Aorta (tissue), 5 donors: ENCODE results near the gene RGS6. TPM values are rescaled to one million over a fixed set of nuclear protein-coding genes. Genes with fewer than 3 reads are reported as not detected.

Source experiments
- ATAC-seq: fragments of 200-7000 bp; cut with Tn5 transposase; one replicate; pipeline ENCODE4 v1.9.1; 2022; ENCODE audit warnings: moderate library complexity; ENCODE audit not compliant: low FRiP score
- DNase-seq, 2 donors: peaks; one replicate each; pipeline ENCODE4 v3.0.0-alpha.2; 2020
- H3K27ac ChIP-seq, 2 donors: one replicate each; pipeline ENCODE4 v1.5.1; 2013; ENCODE audit warnings: low read length in 2 of 2, mild to moderate bottlenecking in 2 of 2, moderate library complexity in 2 of 2, control low read depth in 1 of 2, inconsistent platforms in 1 of 2, low read depth in 1 of 2
- H3K27me3 ChIP-seq, 2 donors: one replicate each; pipeline ENCODE4 v1.6.1; 2013; ENCODE audit warnings: control low read depth in 1 of 2, low read length in 1 of 2, mild to moderate bottlenecking in 1 of 2, moderate library complexity in 1 of 2; ENCODE audit not compliant: insufficient read depth in 2 of 2, control insufficient read depth in 1 of 2
- H3K36me3 ChIP-seq, 2 donors: one replicate each; pipeline ENCODE4 v1.6.1; 2013; ENCODE audit warnings: control low read depth in 1 of 2, low read length in 1 of 2, mild to moderate bottlenecking in 1 of 2; ENCODE audit not compliant: insufficient read depth in 2 of 2, control insufficient read depth in 1 of 2
- H3K4me1 ChIP-seq, 2 donors: one replicate each; pipeline ENCODE4 v1.6.1; 2013; ENCODE audit warnings: low read length in 2 of 2, control low read depth in 1 of 2, mild to moderate bottlenecking in 1 of 2, moderate library complexity in 1 of 2; ENCODE audit not compliant: insufficient read depth in 2 of 2, control insufficient read depth in 1 of 2
- H3K4me3 ChIP-seq, 2 donors: one replicate each; pipeline ENCODE4 v1.5.1; 2013; ENCODE audit warnings: low read length in 2 of 2, control low read depth in 1 of 2, mild to moderate bottlenecking in 1 of 2
- H3K9me3 ChIP-seq: one replicate; pipeline ENCODE4 v1.6.1; 2013; ENCODE audit warnings: mild to moderate bottlenecking, low read length; ENCODE audit not compliant: control insufficient read depth
- WGBS, 2 donors: extraction: QIAGEN DNeasy Blood & Tissue Kit; methylation state at CpG; one replicate each; pipeline ENCODE4 v1.1.7; 2013; 5-methylcytosine and 5-hydroxymethylcytosine counted together
- intact Hi-C, 2 donors: fragments of 100-400 bp; cut with DNase I; formaldehyde crosslinking; loops; one replicate each; pipeline versions ENCODE4 v1.14.2 to v1.15.0; 2022
- polyA plus RNA-seq, 2 donors: library from polyadenylated mRNA; stranded (reverse); fragments of 200-250 nt; gene quantifications; one replicate each; pipeline ENCODE4 v1.2.3, GENCODE V29; 2013
- total RNA-seq, 2 donors: library from RNA; stranded (reverse); fragmentation: NEBNext Ultra II Directional; extraction: Animal tissue kit (Norgen Biotek cat#: 25700); gene quantifications; one replicate each; pipeline ENCODE4 v1.2.1, GENCODE V29; 2021
- donor health status: healthy with polysubstance abuse.
- donor health status: Bipolar disorder and iron deficiency.
- donor health status: DM: no; HTN: no; CAD: no.
- donor health status: DM: no; HTN: no; CAD: no.
- donor health status: DM: yes; HTN: yes; CAD: no.

Gene RGS6
- total and polyA plus RNA-seq, 4 donors = 0.05 to 2.0 (median 1.8) TPM; not detected in 1

- Histone ChIP-seq H3K4me1 (no peaks in the 10 kb centered on the region), H3K27me3 (no peaks in the 10 kb centered on the region), H3K9me3 (no peaks in the 10 kb centered on the region), H3K27ac (no peak overlapping the region), H3K36me3 (no peaks in the 10 kb centered on the region), H3K4me3 (no peak overlapping the region)
- DNase-seq (no peak), ATAC-seq (no peak)
- intact Hi-C loops = no loop called here
- WGBS, 2 donors = 72 to 84% methylated on average over 5 of the region's 5 CpGs
These were observed 656.3 kb downstream of the RGS6 start for GRCh38 chr14:72588521-72588920.

GRCh38 chr14:72589652-72590051 lies 657.4 kb downstream of the RGS6 start:
- H3K4me1 ChIP-seq = no peaks in the 10 kb centered on the region
- H3K9me3 ChIP-seq = no peaks in the 10 kb centered on the region
- H3K27me3 ChIP-seq = no peaks in the 10 kb centered on the region
- DNase-seq (no peak), ATAC-seq (no peak)
- intact Hi-C loops = no loop called here
- no peaks in the 10 kb centered on the region for H3K36me3 ChIP-seq
- H3K27ac ChIP-seq = no peak overlapping the region
- no peak overlapping the region for H3K4me3 ChIP-seq

- Histone ChIP-seq H3K4me3 (no peak overlapping the region), H3K36me3 (no peaks in the 10 kb centered on the region), H3K27ac (no peak overlapping the region), H3K4me1 (no peaks in the 10 kb centered on the region), H3K9me3 (no peaks in the 10 kb centered on the region), H3K27me3 (no peaks in the 10 kb centered on the region)
- WGBS, 2 donors = 69 to 72% methylated on average over 7 of the region's 7 CpGs
- no peak for ATAC-seq
- intact Hi-C loops = no loop called here
- DNase-seq = no peak
These were observed 658.3 kb downstream of the RGS6 start for GRCh38 chr14:72590577-72590976.

- 72 to 76% methylated on average over 4 of the region's 4 CpGs for WGBS, 2 donors
- DNase-seq = no peak
- H3K4me1 ChIP-seq = no peaks in the 10 kb centered on the region
- H3K27ac ChIP-seq = no peak overlapping the region
- intact Hi-C loops = no loop called here
- no peak for ATAC-seq
- H3K4me3 ChIP-seq = no peak overlapping the region
- no peaks in the 10 kb centered on the region for H3K9me3 ChIP-seq
- no peaks in the 10 kb centered on the region for H3K27me3 ChIP-seq
- no peaks in the 10 kb centered on the region for H3K36me3 ChIP-seq
These were observed 659.2 kb downstream of the RGS6 start for GRCh38 chr14:72591391-72591790.

- no peaks in the 10 kb centered on the region for H3K4me1 ChIP-seq
- H3K4me3 ChIP-seq = no peak overlapping the region
- H3K36me3 ChIP-seq = no peaks in the 10 kb centered on the region
- intact Hi-C loops = no loop called here
- H3K9me3 ChIP-seq = no peaks in the 10 kb centered on the region
- WGBS, 2 donors = 88 to 90% methylated on average over 14 of the region's 14 CpGs
- H3K27me3 ChIP-seq = no peaks in the 10 kb centered on the region
- ATAC-seq = no peak
- H3K27ac ChIP-seq = no peak overlapping the region
- DNase-seq = no peak
These were observed 662.1 kb downstream of the RGS6 start for GRCh38 chr14:72594099-72594901.

GRCh38 chr14:72595152-72595862 lies 663.1 kb downstream of the RGS6 start:
- DNase-seq (no peak), ATAC-seq (no peak)
- intact Hi-C loops = no loop called here
- WGBS, 2 donors = 82 to 89% methylated on average over 8 of the region's 8 CpGs
- Histone ChIP-seq H3K4me3 (no peak overlapping the region), H3K36me3 (no peaks in the 10 kb centered on the region), H3K27me3 (no peaks in the 10 kb centered on the region), H3K27ac (no peak overlapping the region), H3K4me1 (no peaks in the 10 kb centered on the region), H3K9me3 (no peaks in the 10 kb centered on the region)

- Histone ChIP-seq H3K9me3 (no peaks in the 10 kb centered on the region), H3K4me3 (no peak overlapping the region), H3K36me3 (no peaks in the 10 kb centered on the region), H3K27me3 (no peaks in the 10 kb centered on the region), H3K27ac (no peak overlapping the region), H3K4me1 (no peaks in the 10 kb centered on the region)
- DNase-seq (no peak), ATAC-seq (no peak)
- WGBS, 2 donors = 33 to 56% methylated on average over 16 of the region's 16 CpGs
- intact Hi-C loops = no loop called here
These were observed 665.3 kb downstream of the RGS6 start for GRCh38 chr14:72597252-72598233.

GRCh38 chr14:72598306-72598705 lies 666.1 kb downstream of the RGS6 start:
- Histone ChIP-seq H3K27ac (no peak overlapping the region), H3K4me1 (no peaks in the 10 kb centered on the region), H3K4me3 (no peak overlapping the region), H3K27me3 (no peaks in the 10 kb centered on the region), H3K36me3 (no peaks in the 10 kb centered on the region), H3K9me3 (no peaks in the 10 kb centered on the region)
- DNase-seq (no peak), ATAC-seq (no peak)
- WGBS, 2 donors = 79 to 90% methylated on average over 5 of the region's 5 CpGs
- intact Hi-C loops = no loop called here
